Smooth muscle cell (in vitro differentiated cells): ENCODE data around the gene OR52B2. TPM values are rescaled to one million over a fixed set of nuclear protein-coding genes. Genes with fewer than 3 reads are reported as not detected.
"Not testable (repeated sequence)": the region's sequence is repeated elsewhere in the genome, so short reads cannot be mapped to it uniquely, and the experiment has no call there.

Experiments
- DNase-seq: peaks from one replicate; lab custom pipeline; 2025; ENCODE audit not compliant: unreplicated experiment; lab: John Stamatoyannopoulos, UW
- H2AFZ ChIP-seq: fragments of 200-600 bp; sonication (generic); 2 replicates; pipeline ENCODE4 v1.6.0; 2016; ENCODE audit warnings: antibody characterized with exemption, low read depth, mild to moderate bottlenecking
- H3F3A ChIP-seq: fragments of 200-600 bp; sonication (generic); 2 replicates; pipeline ENCODE4 v1.6.0; 2017; ENCODE audit warnings: antibody characterized with exemption, low read depth
- H3K27ac ChIP-seq: fragments of 200-600 bp; sonication (generic); 2 replicates; pipeline ENCODE4 v1.5.1; 2016; ENCODE audit warnings: low read depth, mild to moderate bottlenecking
- H3K27me3 ChIP-seq: fragments of 200-600 bp; sonication (generic); 2 replicates; pipeline ENCODE4 v1.6.1; 2016; ENCODE audit warnings: low read depth, mild to moderate bottlenecking
- H3K36me3 ChIP-seq: fragments of 200-600 bp; sonication (generic); 2 replicates; pipeline ENCODE4 v1.5.1; 2016; ENCODE audit warnings: low read depth
- H3K4me1 ChIP-seq: fragments of 200-600 bp; sonication (generic); 2 replicates; pipeline ENCODE4 v1.5.1; 2016; ENCODE audit warnings: low read depth
- H3K4me2 ChIP-seq: fragments of 200-600 bp; sonication (generic); 2 replicates; pipeline ENCODE4 v1.6.0; 2016; ENCODE audit warnings: mild to moderate bottlenecking
- H3K4me3 ChIP-seq: fragments of 200-600 bp; sonication (generic); 2 replicates; pipeline ENCODE4 v1.5.1; 2016; ENCODE audit warnings: mild to moderate bottlenecking
- H3K79me2 ChIP-seq: fragments of 200-600 bp; sonication (generic); 2 replicates; pipeline ENCODE4 v1.6.0; 2016; ENCODE audit warnings: low read depth, mild to moderate bottlenecking
- H3K9ac ChIP-seq: fragments of 200-600 bp; sonication (generic); 2 replicates; pipeline ENCODE4 v1.6.0; 2016; ENCODE audit warnings: low read depth
- H3K9me3 ChIP-seq: fragments of 200-600 bp; sonication (generic); replicated peaks from 2 replicates; pipeline ENCODE4 v1.5.1; 2016; ENCODE audit warnings: low read depth
- H4K20me1 ChIP-seq: fragments of 200-600 bp; sonication (generic); 2 replicates; pipeline ENCODE4 v1.6.0; 2016; ENCODE audit warnings: low read depth
- WGBS: methylation state at CpG from one replicate; pipeline ENCODE4 v1.1.7; 2016; ENCODE audit warnings: low lambda C conversion rate; 5-methylcytosine and 5-hydroxymethylcytosine counted together
- polyA plus RNA-seq: library from polyadenylated mRNA; unstranded; fragments of >200 nt; fragmentation: Nextera tagmentation; extraction: Ambion mirVana; gene quantifications from 2 replicates; pipeline ENCODE4 v1.2.1, GENCODE V29; 2016
- total RNA-seq: library from RNA; depleted of rRNA; stranded (reverse); fragments of >200 nt; gene quantifications from 2 replicates; pipeline ENCODE4 v1.2.3, GENCODE V29; 2014
- TF ChIP-seq, protein P1 (sequence below): fragments of 200-600 bp; sonication (generic); IDR thresholded peaks from 2 replicates; pipeline ENCODE4 v1.5.1; 2017; ENCODE audit warnings: borderline replicate concordance, mild to moderate bottlenecking, antibody characterized with exemption; ENCODE audit not compliant: insufficient read depth, poor library complexity, severe bottlenecking

The OR52B2 gene
- total and polyA plus RNA-seq, 2 experiments from 2014 or later = not detected

DNA sequence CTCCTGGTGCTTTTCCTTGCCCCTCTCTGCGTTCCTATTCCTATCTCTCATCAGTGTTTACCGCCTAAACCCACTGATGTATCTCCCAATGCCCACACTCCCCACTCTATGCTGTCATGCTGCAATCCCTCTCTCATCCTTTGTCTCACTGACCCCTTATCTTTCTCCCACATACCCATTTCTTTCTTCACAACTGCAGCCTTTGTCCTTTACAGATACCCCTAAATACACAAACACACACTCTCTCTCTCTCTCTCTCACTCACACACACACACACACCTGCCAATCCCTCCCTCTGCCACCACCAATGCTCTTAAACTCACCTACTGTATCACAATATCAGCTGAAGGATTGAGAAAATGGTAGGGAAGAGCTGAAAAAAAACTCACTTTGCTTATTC is 5.3 kb upstream of the OR52B2 start:
- H3K79me2 ChIP-seq = no peaks in the 10 kb centered on the region
- H3K9ac ChIP-seq = no peak overlapping the region
- H3K4me3 ChIP-seq = no peak overlapping the region
- TF ChIP-seq, protein P1, sequence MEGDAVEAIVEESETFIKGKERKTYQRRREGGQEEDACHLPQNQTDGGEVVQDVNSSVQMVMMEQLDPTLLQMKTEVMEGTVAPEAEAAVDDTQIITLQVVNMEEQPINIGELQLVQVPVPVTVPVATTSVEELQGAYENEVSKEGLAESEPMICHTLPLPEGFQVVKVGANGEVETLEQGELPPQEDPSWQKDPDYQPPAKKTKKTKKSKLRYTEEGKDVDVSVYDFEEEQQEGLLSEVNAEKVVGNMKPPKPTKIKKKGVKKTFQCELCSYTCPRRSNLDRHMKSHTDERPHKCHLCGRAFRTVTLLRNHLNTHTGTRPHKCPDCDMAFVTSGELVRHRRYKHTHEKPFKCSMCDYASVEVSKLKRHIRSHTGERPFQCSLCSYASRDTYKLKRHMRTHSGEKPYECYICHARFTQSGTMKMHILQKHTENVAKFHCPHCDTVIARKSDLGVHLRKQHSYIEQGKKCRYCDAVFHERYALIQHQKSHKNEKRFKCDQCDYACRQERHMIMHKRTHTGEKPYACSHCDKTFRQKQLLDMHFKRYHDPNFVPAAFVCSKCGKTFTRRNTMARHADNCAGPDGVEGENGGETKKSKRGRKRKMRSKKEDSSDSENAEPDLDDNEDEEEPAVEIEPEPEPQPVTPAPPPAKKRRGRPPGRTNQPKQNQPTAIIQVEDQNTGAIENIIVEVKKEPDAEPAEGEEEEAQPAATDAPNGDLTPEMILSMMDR = no peak
- H3K9me3 ChIP-seq = no peaks in the 10 kb centered on the region
- WGBS = 70% methylated on average over 2 of the region's 2 CpGs
- H3K27me3 ChIP-seq = no peaks in the 10 kb centered on the region
- no peak overlapping the region for H2AFZ ChIP-seq
- no peaks in the 10 kb centered on the region for H3F3A ChIP-seq
- no peaks in the 10 kb centered on the region for H3K4me1 ChIP-seq
- H3K4me2 ChIP-seq = no peak overlapping the region
- no peaks in the 10 kb centered on the region for H3K36me3 ChIP-seq
- no peak for DNase-seq
- no peak overlapping the region for H3K27ac ChIP-seq
- H4K20me1 ChIP-seq = no peaks in the 10 kb centered on the region

GRCh38 chr11:6156628-6157359 is 13.3 kb downstream of the OR52B2 start:
- no peak overlapping the region for H3K4me3 ChIP-seq
- H3K36me3 ChIP-seq = no peaks in the 10 kb centered on the region
- no peak for DNase-seq
- TF ChIP-seq, protein P1 = no peak
- H3K9me3 ChIP-seq = no peaks in the 10 kb centered on the region
- H2AFZ ChIP-seq = no peak overlapping the region
- 75% methylated on average over 7 of the region's 7 CpGs for WGBS
- no peak overlapping the region for H3K4me2 ChIP-seq
- no peaks in the 10 kb centered on the region for H4K20me1 ChIP-seq
- H3K27me3 ChIP-seq = no peaks in the 10 kb centered on the region
- H3K4me1 ChIP-seq = no peaks in the 10 kb centered on the region
- H3K79me2 ChIP-seq = no peaks in the 10 kb centered on the region
- H3K27ac ChIP-seq = no peak overlapping the region
- no peak overlapping the region for H3K9ac ChIP-seq
- no peaks in the 10 kb centered on the region for H3F3A ChIP-seq

DNA sequence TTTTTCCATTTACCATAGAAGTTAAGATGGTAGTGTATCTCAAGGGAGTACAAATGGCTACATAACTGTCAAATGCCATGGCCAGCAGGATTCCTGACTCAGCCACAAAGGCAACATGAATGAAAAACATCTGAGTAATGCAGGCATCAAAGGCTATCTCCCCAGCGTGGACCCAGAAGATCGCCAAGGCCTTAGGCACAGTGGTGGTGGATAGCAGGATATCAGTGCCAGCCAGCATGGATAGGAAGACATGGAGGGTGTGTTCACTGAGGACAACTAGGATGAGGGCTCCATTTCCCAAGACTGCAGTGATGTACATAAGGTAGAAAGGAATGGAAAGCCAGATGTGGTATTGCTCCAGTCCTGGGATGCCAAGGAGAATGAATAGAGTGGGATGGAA is 18.0 kb downstream of the OR52B2 start:
- H4K20me1 ChIP-seq = no peaks in the 10 kb centered on the region
- H2AFZ ChIP-seq = no peak overlapping the region
- WGBS = 84% methylated on average over 2 of the region's 2 CpGs
- no peak overlapping the region for H3K4me2 ChIP-seq
- no peak overlapping the region for H3K9ac ChIP-seq
- TF ChIP-seq, protein P1 = no peak
- DNase-seq = no peak
- no peaks in the 10 kb centered on the region for H3K36me3 ChIP-seq
- H3K4me3 ChIP-seq = no peak overlapping the region
- no peak overlapping the region for H3K27ac ChIP-seq
- H3K4me1 ChIP-seq = no peaks in the 10 kb centered on the region
- no peaks in the 10 kb centered on the region for H3K79me2 ChIP-seq
- H3F3A ChIP-seq = no peaks in the 10 kb centered on the region
- no peaks in the 10 kb centered on the region for H3K27me3 ChIP-seq
- H3K9me3 ChIP-seq = no peaks in the 10 kb centered on the region

DNA sequence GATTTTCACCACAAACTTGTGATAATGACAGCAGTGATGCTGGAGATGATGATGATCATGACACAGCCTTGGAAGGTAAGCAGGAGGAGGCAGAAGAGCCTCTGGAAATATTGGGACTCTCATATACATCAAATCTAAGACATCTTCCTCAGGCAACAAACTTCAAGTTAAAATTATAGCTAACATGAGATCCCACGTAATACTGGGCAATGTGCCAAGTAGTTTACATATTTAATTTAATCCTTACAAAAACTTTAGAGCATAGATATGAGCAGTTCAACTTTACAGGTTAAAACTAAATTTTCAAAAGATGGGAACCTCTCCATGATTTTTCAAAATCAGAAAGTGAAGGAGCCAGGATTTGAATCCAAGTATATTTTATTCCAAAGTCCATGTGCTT is 19.0 kb downstream of the OR52B2 start:
- no peaks in the 10 kb centered on the region for H3K9me3 ChIP-seq
- H3K4me1 ChIP-seq = no peaks in the 10 kb centered on the region
- no peak for DNase-seq
- H3K9ac ChIP-seq = no peak overlapping the region
- no peak overlapping the region for H3K4me2 ChIP-seq
- TF ChIP-seq, protein P1 = no peak
- H3K4me3 ChIP-seq = no peak overlapping the region
- H3F3A ChIP-seq = no peaks in the 10 kb centered on the region
- H3K27ac ChIP-seq = no peak overlapping the region
- H3K27me3 ChIP-seq = no peaks in the 10 kb centered on the region
- no peaks in the 10 kb centered on the region for H3K36me3 ChIP-seq
- no peaks in the 10 kb centered on the region for H4K20me1 ChIP-seq
- no peak overlapping the region for H2AFZ ChIP-seq
- H3K79me2 ChIP-seq = no peaks in the 10 kb centered on the region
- WGBS = 81% methylated on average over 1 of the region's 1 CpG

DNA sequence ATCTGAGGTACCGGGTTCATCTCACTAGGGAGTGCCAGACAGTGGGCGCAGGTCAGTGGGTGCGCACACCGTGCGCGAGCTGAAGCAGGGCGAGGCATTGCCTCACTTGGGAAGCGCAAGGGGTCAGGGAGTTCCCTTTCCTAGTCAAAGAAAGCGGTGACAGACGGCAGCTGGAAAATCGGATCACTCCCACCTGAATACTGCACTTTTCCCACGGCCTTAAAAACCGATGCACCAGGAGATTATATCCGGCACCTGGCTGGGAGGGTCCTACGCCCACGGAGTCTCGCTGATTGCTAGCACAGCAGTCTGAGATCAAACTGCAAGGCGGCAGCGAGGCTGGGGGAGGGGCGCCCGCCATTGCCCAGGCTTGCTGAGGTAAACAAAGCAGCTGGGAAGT is 26.4 kb downstream of the OR52B2 start:
- not testable (repeated sequence) for H3K36me3 ChIP-seq, H2AFZ ChIP-seq, H3K9me3 ChIP-seq, H3K27ac ChIP-seq, H3K4me1 ChIP-seq, H4K20me1 ChIP-seq, DNase-seq, H3K79me2 ChIP-seq, H3F3A ChIP-seq, H3K9ac ChIP-seq, H3K27me3 ChIP-seq
- Histone ChIP-seq H3K4me3 (peak overlapping the region; percentile 32), H3K4me2 (peak overlapping the region; percentile 74)
- WGBS = 19% methylated on average over 12 of the region's 21 CpGs
